Measurements from ENCODE around the gene DRG2. TPM values are rescaled to one million over a fixed set of nuclear protein-coding genes. Genes with fewer than 3 reads are reported as not detected.

The DRG2 gene
- total and polyA plus RNA-seq, 2 of the 8 experiments (the other 6 are each of a cell fraction or from before 2014, with no cell fraction given): 44.6 to 47.8 TPM

DNA sequence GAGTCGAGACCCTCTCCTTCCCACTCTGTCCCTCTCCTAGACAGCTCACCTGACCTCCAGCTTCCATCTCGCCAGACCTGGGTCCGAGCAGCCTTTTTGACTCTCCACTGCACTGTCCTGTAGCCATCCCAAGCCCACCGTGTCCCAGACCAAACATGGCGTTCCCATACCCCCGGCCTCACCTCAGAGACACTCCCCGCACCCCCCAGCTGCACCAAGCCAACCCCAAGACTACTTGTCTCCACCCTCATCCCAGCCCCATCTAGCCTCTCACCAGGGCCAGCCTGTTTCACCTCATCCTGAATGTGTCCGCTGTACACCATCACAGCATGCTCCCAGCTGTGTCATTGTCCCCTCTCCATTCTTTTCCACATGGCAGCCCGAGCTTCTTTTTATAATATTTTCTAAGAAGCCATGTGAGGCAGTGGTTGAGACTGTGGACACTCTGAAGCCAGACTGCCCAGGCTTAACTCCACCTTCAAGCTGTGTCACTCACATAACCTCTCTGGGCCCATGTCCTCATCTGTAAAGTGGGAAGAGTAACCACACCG is 22.3 kb downstream of the DRG2 start:
- Histone ChIP-seq H3K4me1 (replicated peaks in 1 of 4; ENCODE audit: control insufficient read depth in 3 of 4, insufficient read depth in 4 of 4, low read length in 3 of 4) (peaks cover 0 to 7% (median 3%) of the 10 kb centered on the region in 4 experiments; a peak in 3 of 7 replicates), H3K9ac (replicated peaks in 1 of 4; ENCODE audit: extremely low read depth in 1 of 4, low read depth in 3 of 4, low read length in 3 of 4) (no peak overlapping the region), H2BK120ac (replicated peaks; ENCODE audit: low read depth, low read length) (no peak overlapping the region), H3K14ac (ENCODE audit: insufficient read length) (no peak overlapping the region), H4K8ac (ENCODE audit: extremely low read depth, insufficient read depth, low read length) (no peak overlapping the region), H3K4ac (replicated peaks; ENCODE audit: insufficient read length, low read depth, low read length) (no peak overlapping the region), H3K27me3 (replicated peaks in 1 of 4; ENCODE audit: control insufficient read depth in 3 of 4, extremely low read depth in 1 of 4, insufficient read depth in 3 of 4, low read length in 3 of 4) (no peaks in the 10 kb centered on the region), H3K23ac (ENCODE audit: insufficient read length) (no peak overlapping the region), H4K20me1 (replicated peaks in 1 of 2; ENCODE audit: control insufficient read depth in 1 of 2, insufficient read depth in 2 of 2, low read length in 2 of 2) (peaks cover 0 to 7% of the 10 kb centered on the region in 2 experiments), H3K18ac (ENCODE audit: extremely low read depth, low read length) (no peak overlapping the region), H3K23me2 (ENCODE audit: low read depth, low read length) (no peaks in the 10 kb centered on the region), H4K5ac (ENCODE audit: insufficient read length, low read depth, low read length) (no peak overlapping the region), H2BK12ac (ENCODE audit: low read depth, low read length) (no peak overlapping the region), H3K4me2 (ENCODE audit: insufficient read depth in 1 of 2, low read depth in 2 of 2, low read length in 2 of 2) (no peak overlapping the region), H3K4me3 (ENCODE audit: extremely low read depth in 1 of 4, insufficient read depth in 2 of 4, low read depth in 3 of 4, low read length in 4 of 4) (no peak overlapping the region), H3K79me2 (ENCODE audit: control insufficient read depth in 1 of 2, insufficient read depth in 2 of 2, low read length in 2 of 2) (no peaks in the 10 kb centered on the region), H3K9me3 (ENCODE audit: insufficient read depth in 2 of 2, low read depth in 1 of 2, low read length in 1 of 2) (no peaks in the 10 kb centered on the region), H3K27ac (ENCODE audit: low read depth, low read length) (no peak overlapping the region), H2BK20ac (ENCODE audit: low read length) (no peak overlapping the region), H3K36me3 (ENCODE audit: control insufficient read depth in 2 of 4, insufficient read depth in 4 of 4, low read length in 3 of 4) (peaks cover 0 to 10% (median 3%) of the 10 kb centered on the region in 4 experiments; a peak in 3 of 8 replicates), H2BK15ac (ENCODE audit: low read length) (no peak overlapping the region), H3K79me1 (ENCODE audit: low read depth, low read length) (no peaks in the 10 kb centered on the region), H2AFZ (ENCODE audit: low read length) (no peak overlapping the region), H2AK5ac (ENCODE audit: low read depth, low read length) (no peak overlapping the region), H3K56ac (replicated peaks; ENCODE audit: insufficient read length, low read depth, low read length) (no peak overlapping the region), H2BK5ac (ENCODE audit: low read depth, low read length) (no peak overlapping the region), H4K91ac (replicated peaks; ENCODE audit: insufficient read length, low read length) (no peak overlapping the region)
- DNase-seq (ENCODE audit: low read depth in 1 of 2, low spot score in 2 of 2) (no peak), FAIRE-seq (no peak)
- ChIA-PET POLR2A (ENCODE audit: partially characterized antibody) (interaction anchor here (0.5 to 5.4 kb wide), 18 partner anchors 8 to 72 kb away, joined by 3 to 34 read pairs (median 4); partner anchors contain the start of gene DRG2), CTCF (ENCODE audit: partially characterized antibody) (interaction anchor here (1.0 to 1.6 kb wide), 4 partner anchors 16 to 33 kb away, joined by 3 to 5 read pairs (median 4); no protein-coding TSS in a partner anchor)
- TF ChIP-seq SAP30 (IDR thresholded peaks at IDR 0.05; ENCODE audit: insufficient read depth, insufficient replicate concordance, low read length) (no peak), TEAD4 (IDR thresholded peaks at IDR 0.05; ENCODE audit: low read depth, low read length) (no peak), RAD21 (IDR thresholded peaks at IDR 0.05 in 1 of 2, conservative IDR thresholded peaks at IDR 0.05 in 1 of 2; ENCODE audit: low read depth in 2 of 2, low read length in 2 of 2) (no peak), TAF1 (IDR thresholded peaks at IDR 0.05; ENCODE audit: low read depth, low read length) (no peak), RNF2 (IDR thresholded peaks at IDR 0.05; ENCODE audit: borderline replicate concordance, low read depth, low read length, missing control alignments, poor library complexity, severe bottlenecking) (no peak), NANOG (IDR thresholded peaks at IDR 0.05; ENCODE audit: insufficient read depth, low read depth, low read length, poor library complexity, severe bottlenecking) (no peak)
- 82% methylated on average over 10 of the region's 10 CpGs; no CpG with 5 or more reads in 1 of the 2 experiments for WGBS, 2 experiments (ENCODE audit: extremely low coverage in 1 of 2, insufficient coverage in 1 of 2, insufficient read length in 1 of 2, insufficient replicate concordance in 2 of 2, low coverage in 1 of 2, low lambda C conversion rate in 2 of 2, missing lambda C conversion rate in 1 of 2)
